Hepatocyte (in vitro differentiated cells): ENCODE measurements around the gene GAS2L3. TPM values are rescaled to one million over a fixed set of nuclear protein-coding genes. Genes with fewer than 3 reads are reported as not detected.

Experiments
- DNase-seq: peaks from one replicate; pipeline ENCODE4 v3.0.0-alpha.2; 2016; ENCODE audit warnings: low spot score
- H2AFZ ChIP-seq: fragments of 200-600 bp; sonication (generic); 2 replicates; pipeline ENCODE4 v1.6.0; 2016; ENCODE audit warnings: antibody characterized with exemption, mild to moderate bottlenecking
- H3K27ac ChIP-seq: fragments of 200-600 bp; sonication (generic); 2 replicates; pipeline ENCODE4 v1.5.1; 2016; ENCODE audit warnings: mild to moderate bottlenecking
- H3K27me3 ChIP-seq: fragments of 200-600 bp; sonication (generic); 2 replicates; pipeline ENCODE4 v1.6.1; 2016
- H3K36me3 ChIP-seq: fragments of 200-600 bp; sonication (generic); replicated peaks from 2 replicates; pipeline ENCODE4 v1.5.1; 2016; ENCODE audit warnings: low read depth; ENCODE audit not compliant: insufficient read depth
- H3K4me1 ChIP-seq: fragments of 200-600 bp; sonication (generic); 2 replicates; pipeline ENCODE4 v1.5.1; 2016; ENCODE audit warnings: mild to moderate bottlenecking, moderate library complexity; ENCODE audit not compliant: insufficient read depth
- H3K4me2 ChIP-seq: fragments of 200-600 bp; sonication (generic); 2 replicates; pipeline ENCODE4 v1.6.0; 2016
- H3K4me3 ChIP-seq: fragments of 200-600 bp; sonication (generic); 2 replicates; pipeline ENCODE4 v1.5.1; 2016; ENCODE audit warnings: mild to moderate bottlenecking
- H3K79me2 ChIP-seq: fragments of 200-600 bp; sonication (generic); 2 replicates; pipeline ENCODE4 v1.6.0; 2017; ENCODE audit warnings: mild to moderate bottlenecking
- H3K9me2 ChIP-seq: fragments of 200-600 bp; sonication (generic); replicated peaks from 2 replicates; pipeline ENCODE4 v1.6.0; 2017; ENCODE audit warnings: mild to moderate bottlenecking; ENCODE audit not compliant: insufficient read depth
- H3K9me3 ChIP-seq: fragments of 200-600 bp; sonication (generic); 2 replicates; pipeline ENCODE4 v1.5.1; 2016; ENCODE audit warnings: low read depth, mild to moderate bottlenecking
- H4K20me1 ChIP-seq: fragments of 200-600 bp; sonication (generic); 2 replicates; pipeline ENCODE4 v1.6.0; 2016; ENCODE audit warnings: mild to moderate bottlenecking; ENCODE audit not compliant: insufficient read depth, poor library complexity, severe bottlenecking
- EZH2 ChIP-seq: fragments of 200-600 bp; sonication (generic); IDR thresholded peaks from 2 replicates; pipeline ENCODE4 v1.6.1; 2016; ENCODE audit warnings: antibody characterized with exemption, mild to moderate bottlenecking, borderline replicate concordance
- EZH2phosphoT487 ChIP-seq: fragments of 200-600 bp; sonication (generic); IDR thresholded peaks from one replicate; pipeline ENCODE4 v1.6.1; 2018; ENCODE audit warnings: antibody characterized with exemption, mild to moderate bottlenecking, low read depth, moderate library complexity; ENCODE audit not compliant: unreplicated experiment, severe bottlenecking
- WGBS: methylation state at CpG from one replicate; pipeline ENCODE4 v1.1.6; 2016; ENCODE audit warnings: low lambda C conversion rate; ENCODE audit errors: missing lambda C conversion rate; 5-methylcytosine and 5-hydroxymethylcytosine counted together
- polyA plus RNA-seq: library from polyadenylated mRNA; unstranded; fragments of >200 nt; fragmentation: Nextera tagmentation; extraction: Ambion mirVana; gene quantifications from 2 replicates; pipeline ENCODE4 v1.2.1, GENCODE V29; 2016
- total RNA-seq: library from RNA; depleted of rRNA; stranded (reverse); fragments of >200 nt; gene quantifications from 2 replicates; pipeline ENCODE4 v1.2.3, GENCODE V29; 2014
- TF ChIP-seq, protein P1 (sequence below): fragments of 200-600 bp; sonication (generic); IDR thresholded peaks from 2 replicates; pipeline ENCODE4 v1.5.1; 2016; ENCODE audit warnings: antibody characterized with exemption, mild to moderate bottlenecking; ENCODE audit not compliant: poor library complexity

GAS2L3 gene
- 14.9 and 22.5 TPM in 2 replicates for total RNA-seq
- 1.8 and 4.5 TPM in 2 replicates for polyA plus RNA-seq

- Histone ChIP-seq H2AFZ (peak within 1 kb of the TSS; percentile 84), H3K4me2 (peak within 1 kb of the TSS; percentile 87), H3K79me2 (peaks cover 26% of the 10 kb centered on the region), H3K27ac (peak within 1 kb of the TSS; percentile 87), H3K4me3 (peak within 1 kb of the TSS; percentile 70), H3K4me1 (no peaks in the 10 kb centered on the region), H3K27me3 (peaks cover 7% of the 10 kb centered on the region), H3K36me3 (no peaks in the 10 kb centered on the region), H3K9me3 (no peaks in the 10 kb centered on the region), H3K9me2 (no peaks in the 10 kb centered on the region), H4K20me1 (no peaks in the 10 kb centered on the region)
- TF ChIP-seq, protein P1, sequence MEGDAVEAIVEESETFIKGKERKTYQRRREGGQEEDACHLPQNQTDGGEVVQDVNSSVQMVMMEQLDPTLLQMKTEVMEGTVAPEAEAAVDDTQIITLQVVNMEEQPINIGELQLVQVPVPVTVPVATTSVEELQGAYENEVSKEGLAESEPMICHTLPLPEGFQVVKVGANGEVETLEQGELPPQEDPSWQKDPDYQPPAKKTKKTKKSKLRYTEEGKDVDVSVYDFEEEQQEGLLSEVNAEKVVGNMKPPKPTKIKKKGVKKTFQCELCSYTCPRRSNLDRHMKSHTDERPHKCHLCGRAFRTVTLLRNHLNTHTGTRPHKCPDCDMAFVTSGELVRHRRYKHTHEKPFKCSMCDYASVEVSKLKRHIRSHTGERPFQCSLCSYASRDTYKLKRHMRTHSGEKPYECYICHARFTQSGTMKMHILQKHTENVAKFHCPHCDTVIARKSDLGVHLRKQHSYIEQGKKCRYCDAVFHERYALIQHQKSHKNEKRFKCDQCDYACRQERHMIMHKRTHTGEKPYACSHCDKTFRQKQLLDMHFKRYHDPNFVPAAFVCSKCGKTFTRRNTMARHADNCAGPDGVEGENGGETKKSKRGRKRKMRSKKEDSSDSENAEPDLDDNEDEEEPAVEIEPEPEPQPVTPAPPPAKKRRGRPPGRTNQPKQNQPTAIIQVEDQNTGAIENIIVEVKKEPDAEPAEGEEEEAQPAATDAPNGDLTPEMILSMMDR = no peak
- TF ChIP-seq EZH2 (no peak), EZH2phosphoT487 (no peak)
- WGBS = under 1% methylated on average over 66 of the region's 70 CpGs
- DNase-seq = peak; percentile 96
Measured at GRCh38 chr12:100573292-100574186, at the start of gene GAS2L3. GAS2L3 (plus strand) TSS chr12:100573684; CDS start chr12:100594905, 21,221 bp downstream.

GRCh38 chr12:100528034-100528433 is 45.5 kb upstream of the GAS2L3 start:
- H3K79me2 ChIP-seq = no peaks in the 10 kb centered on the region
- no peaks in the 10 kb centered on the region for H3K36me3 ChIP-seq
- H3K9me3 ChIP-seq = no peaks in the 10 kb centered on the region
- TF ChIP-seq, protein P1 = no peak
- TF ChIP-seq EZH2 (no peak), EZH2phosphoT487 (no peak)
- H3K4me1 ChIP-seq = peaks cover 6% of the 10 kb centered on the region
- H2AFZ ChIP-seq = no peak overlapping the region
- peak overlapping the region; percentile 61 for H3K27ac ChIP-seq
- H4K20me1 ChIP-seq = no peaks in the 10 kb centered on the region
- DNase-seq = no peak
- H3K4me3 ChIP-seq = no peak overlapping the region
- no peaks in the 10 kb centered on the region for H3K27me3 ChIP-seq
- H3K4me2 ChIP-seq = peak overlapping the region; percentile 23
- no peaks in the 10 kb centered on the region for H3K9me2 ChIP-seq
- WGBS = 79% methylated on average over 3 of the region's 3 CpGs

DNA sequence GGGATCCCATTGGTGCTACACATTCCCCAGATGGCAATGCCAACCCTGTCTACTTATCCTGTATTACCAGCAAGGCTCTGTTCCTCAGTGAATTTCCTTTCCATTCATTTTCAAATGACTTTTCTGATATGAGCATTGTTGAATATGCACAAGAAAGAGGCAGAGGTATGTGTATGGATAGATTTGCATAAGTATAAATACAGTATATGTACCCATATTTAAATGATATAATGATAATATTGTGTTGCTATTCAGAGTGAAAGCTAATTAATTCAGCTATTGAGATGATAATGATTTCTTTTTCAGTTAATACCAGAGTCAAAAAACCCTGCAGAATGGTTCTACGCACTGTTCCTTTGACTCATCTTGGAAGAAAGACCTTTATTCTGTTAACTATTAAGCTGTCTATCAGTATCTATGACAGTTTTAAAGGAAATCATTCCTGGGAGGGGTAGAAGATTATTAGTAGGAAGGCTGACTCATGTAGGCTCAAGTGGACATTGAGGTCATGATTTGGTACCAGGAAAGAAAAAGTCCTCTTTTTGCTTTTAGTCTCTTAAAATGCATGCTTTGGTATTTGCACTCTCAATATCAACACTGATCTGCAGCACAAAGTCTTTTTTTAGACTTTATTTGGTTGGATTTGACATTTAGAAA is 44.9 kb upstream of the GAS2L3 start:
- Histone ChIP-seq H3K4me2 (peak overlapping the region; percentile 23), H3K27me3 (no peaks in the 10 kb centered on the region), H2AFZ (no peak overlapping the region), H3K9me3 (no peaks in the 10 kb centered on the region), H3K4me1 (peaks cover 6% of the 10 kb centered on the region), H3K27ac (peak overlapping the region; percentile 75), H3K79me2 (no peaks in the 10 kb centered on the region), H3K9me2 (no peaks in the 10 kb centered on the region), H3K4me3 (no peak overlapping the region), H3K36me3 (no peaks in the 10 kb centered on the region), H4K20me1 (no peaks in the 10 kb centered on the region)
- WGBS = 74% methylated on average over 1 of the region's 1 CpG
- no peak for DNase-seq
- TF ChIP-seq, protein P1 = no peak
- TF ChIP-seq EZH2phosphoT487 = no peak
- no peak for TF ChIP-seq EZH2
